Coronary artery (tissue), 2 donors: ENCODE data around the gene TEPSIN.

Experiments used
- DNase-seq: peaks from one replicate; pipeline ENCODE4 v3.0.0-alpha.2; 2017; ENCODE audit warnings: low spot score
- H3K27ac ChIP-seq, 2 donors: fragments of 200-600 bp; sonication (generic); one replicate each; pipeline ENCODE4 v1.5.1; 2016 to 2019
- H3K4me3 ChIP-seq: fragments of 200-600 bp; sonication (generic); 2 replicates; pipeline ENCODE4 v1.5.1; 2016; ENCODE audit warnings: mild to moderate bottlenecking, moderate library complexity
- CTCF ChIP-seq: fragments of 200-600 bp; sonication (generic); IDR thresholded peaks from one replicate; pipeline ENCODE4 v1.5.1; 2019; ENCODE audit warnings: antibody characterized with exemption

The TEPSIN gene

GRCh38 chr17:81238815-81239713, at the start of gene TEPSIN, which contains the start of gene NDUFAF8:
TEPSIN (minus strand) TSS chr17:81239055; CDS start chr17:81239033, 22 bp downstream.
NDUFAF8 (plus strand) TSS chr17:81239318; CDS start chr17:81239364, 46 bp downstream.
- DNase-seq = peak; percentile 99
- peak within 1 kb of the TSS; percentile 68 to 88 for H3K27ac ChIP-seq
- peak within 1 kb of the TSS; percentile 100 for H3K4me3 ChIP-seq
- TF ChIP-seq CTCF = no peak

- H3K4me3 ChIP-seq = no peak overlapping the region
- TF ChIP-seq CTCF = no peak
- no peak for DNase-seq
- peak overlapping the region in 1 of 2 donors; percentile 0 for H3K27ac ChIP-seq
Measured at GRCh38 chr17:81287741-81288430, 49.0 kb upstream of the TEPSIN start.

GRCh38 chr17:81287152-81287551, 48.3 kb upstream of the TEPSIN start:
- no peak for DNase-seq
- TF ChIP-seq CTCF = no peak
- Histone ChIP-seq H3K27ac (no peak overlapping the region), H3K4me3 (no peak overlapping the region)

- no peak for TF ChIP-seq CTCF
- no peak for DNase-seq
- Histone ChIP-seq H3K27ac (peak overlapping the region in 1 of 2 donors; percentile 78), H3K4me3 (no peak overlapping the region)
Measured at GRCh38 chr17:81286491-81287145, 47.8 kb upstream of the TEPSIN start.

GRCh38 chr17:81285894-81286293, 47.0 kb upstream of the TEPSIN start:
- Histone ChIP-seq H3K27ac (peak overlapping the region; percentile 12 to 78), H3K4me3 (peak overlapping the region; percentile 63)
- no peak for TF ChIP-seq CTCF
- DNase-seq = no peak

- Histone ChIP-seq H3K4me3 (peak overlapping the region; percentile 63), H3K27ac (peak overlapping the region; percentile 12 to 78)
- DNase-seq = peak; percentile 84
- TF ChIP-seq CTCF = no peak
Measured at GRCh38 chr17:81285179-81285878, 46.5 kb upstream of the TEPSIN start.
